Liver (tissue), 9 donors: ENCODE results near the gene SH3BGRL3. TPM values are rescaled to one million over a fixed set of nuclear protein-coding genes. Genes with fewer than 3 reads are reported as not detected.

Source experiments
- DNase-seq: peaks from one replicate; pipeline ENCODE4 v3.0.0-alpha.2; 2017; ENCODE audit warnings: low spot score
- H3K27ac ChIP-seq, 2 donors: one replicate each; pipeline ENCODE4 v1.7.0; 2013; ENCODE audit warnings: inconsistent platforms in 2 of 2, low read length in 2 of 2, control low read depth in 1 of 2, low read depth in 1 of 2, mild to moderate bottlenecking in 1 of 2
- H3K27me3 ChIP-seq, 4 donors: one replicate each; pipeline versions ENCODE4 v1.6.1 to v1.7.0; 2013; ENCODE audit warnings: low read length in 3 of 4, inconsistent platforms in 1 of 4, mild to moderate bottlenecking in 1 of 4, moderate library complexity in 1 of 4; ENCODE audit not compliant: control insufficient read depth in 4 of 4, insufficient read depth in 4 of 4
- H3K36me3 ChIP-seq, 4 donors: one replicate each; pipeline versions ENCODE4 v1.6.1 to v1.7.0; 2013; ENCODE audit warnings: low read length in 3 of 4, mild to moderate bottlenecking in 3 of 4, low read depth in 1 of 4, moderate library complexity in 1 of 4; ENCODE audit not compliant: control insufficient read depth in 4 of 4, insufficient read depth in 3 of 4
- H3K4me1 ChIP-seq, 4 donors: one replicate each; pipeline versions ENCODE4 v1.6.1 to v1.7.0; 2013; ENCODE audit warnings: low read length in 3 of 4, mild to moderate bottlenecking in 3 of 4, moderate library complexity in 1 of 4; ENCODE audit not compliant: control insufficient read depth in 4 of 4, insufficient read depth in 4 of 4
- H3K4me3 ChIP-seq, 3 donors: one replicate each; pipeline versions ENCODE4 v1.6.1 to v1.7.0; 2013; ENCODE audit warnings: low read length in 3 of 3, control low read depth in 1 of 3, low read depth in 1 of 3, mild to moderate bottlenecking in 1 of 3
- H3K9ac ChIP-seq, 2 donors: one replicate each; pipeline ENCODE4 v1.7.0; 2013; ENCODE audit warnings: low read length in 2 of 2, mild to moderate bottlenecking in 2 of 2, moderate library complexity in 2 of 2, control low read depth in 1 of 2, low read depth in 1 of 2
- H3K9me3 ChIP-seq, 4 donors: one replicate each; pipeline versions ENCODE4 v1.6.1 to v1.7.0; 2013; ENCODE audit warnings: low read length in 3 of 4; ENCODE audit not compliant: control insufficient read depth in 4 of 4
- FOXA1 ChIP-seq: IDR thresholded peaks from 2 replicates; pipeline ENCODE4 v1.6.1; 2016; ENCODE audit warnings: antibody characterized with exemption
- FOXA2 ChIP-seq: IDR thresholded peaks from 2 replicates; pipeline ENCODE4 v1.6.1; 2016; ENCODE audit warnings: antibody characterized with exemption
- HNF4A ChIP-seq, 2 donors: conservative IDR thresholded peaks; 2 replicates each; pipeline ENCODE4 v1.6.1; 2016; ENCODE audit warnings: antibody characterized with exemption in 2 of 2, mild to moderate bottlenecking in 2 of 2
- MAX ChIP-seq: IDR thresholded peaks from 2 replicates; pipeline ENCODE4 v1.6.1; 2016; ENCODE audit warnings: antibody characterized with exemption
- RXRA ChIP-seq, 2 donors: IDR thresholded peaks; 2 replicates each; pipeline ENCODE4 v1.6.1; 2017 to 2018; ENCODE audit warnings: antibody characterized with exemption in 2 of 2, mild to moderate bottlenecking in 1 of 2
- WGBS: extraction: QIAGEN DNeasy Blood & Tissue Kit; methylation state at CpG from one replicate; pipeline ENCODE4 v1.1.7; 2013; 5-methylcytosine and 5-hydroxymethylcytosine counted together
- polyA plus RNA-seq, 2 donors: library from polyadenylated mRNA; stranded (reverse) in 1 of 2; unstranded in 1 of 2; fragments of 200-250 nt in 1 of 2; fragments of >200 nt in 1 of 2; fragmentation: Nextera tagmentation in 1 of 2; extraction: Ambion mirVana in 1 of 2; gene quantifications; one replicate each; pipeline versions ENCODE4 v1.2.1 to v1.2.3, GENCODE V29; 2013 to 2015
- total RNA-seq, 2 donors: library from RNA; depleted of rRNA; stranded (reverse); fragments of >200 nt; gene quantifications; one replicate each; pipeline ENCODE4 v1.2.3, GENCODE V29; 2014
- TF ChIP-seq, protein P1 (sequence below): fragments of 150-350 bp; IDR thresholded peaks from 2 replicates; pipeline ENCODE4 v1.5.1; 2017; ENCODE audit warnings: improper control_type of control experiment, low read depth, low read length; ENCODE audit not compliant: missing input control
- TF ChIP-seq, protein P2 (sequence below): IDR thresholded peaks from 2 replicates; pipeline ENCODE4 v1.6.1; 2016; ENCODE audit warnings: antibody characterized with exemption
- donor health status: healthy.
- donor health status: healthy.
- donor health status: healthy.
- donor health status: healthy.
- donor health status: healthy.

The SH3BGRL3 gene
- total and polyA plus RNA-seq, 4 donors: 4.5 to 93.2 (median 23.0) TPM

DNA sequence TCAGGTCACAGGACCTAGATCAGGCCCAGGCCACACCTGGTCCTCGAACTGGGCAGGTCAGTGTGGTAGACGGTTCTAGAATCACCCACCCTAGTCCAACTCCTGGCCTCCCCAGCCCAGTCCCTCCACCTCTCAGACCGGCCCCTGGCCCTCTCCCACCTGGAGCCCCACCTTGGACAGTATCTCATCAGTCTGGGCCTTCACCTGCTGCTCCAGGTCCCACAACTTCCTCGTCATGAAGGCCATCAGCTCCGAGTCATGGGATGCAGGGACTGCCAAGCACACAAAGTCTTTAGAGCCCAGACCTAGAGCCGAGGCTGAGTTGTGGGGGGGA is 17.9 kb downstream of the SH3BGRL3 start:
- Histone ChIP-seq H3K9ac (no peak overlapping the region), H3K27ac (no peak overlapping the region), H3K4me1 (peaks cover 0 to 2% (median 0%) of the 10 kb centered on the region in 4 donors), H3K27me3 (no peaks in the 10 kb centered on the region), H3K4me3 (no peak overlapping the region), H3K9me3 (no peaks in the 10 kb centered on the region), H3K36me3 (no peaks in the 10 kb centered on the region)
- whole genome bisulfite sequencing: 81% methylated on average over 6 of the region's 6 CpGs
- no peak for DNase-seq
- TF ChIP-seq, protein P1, sequence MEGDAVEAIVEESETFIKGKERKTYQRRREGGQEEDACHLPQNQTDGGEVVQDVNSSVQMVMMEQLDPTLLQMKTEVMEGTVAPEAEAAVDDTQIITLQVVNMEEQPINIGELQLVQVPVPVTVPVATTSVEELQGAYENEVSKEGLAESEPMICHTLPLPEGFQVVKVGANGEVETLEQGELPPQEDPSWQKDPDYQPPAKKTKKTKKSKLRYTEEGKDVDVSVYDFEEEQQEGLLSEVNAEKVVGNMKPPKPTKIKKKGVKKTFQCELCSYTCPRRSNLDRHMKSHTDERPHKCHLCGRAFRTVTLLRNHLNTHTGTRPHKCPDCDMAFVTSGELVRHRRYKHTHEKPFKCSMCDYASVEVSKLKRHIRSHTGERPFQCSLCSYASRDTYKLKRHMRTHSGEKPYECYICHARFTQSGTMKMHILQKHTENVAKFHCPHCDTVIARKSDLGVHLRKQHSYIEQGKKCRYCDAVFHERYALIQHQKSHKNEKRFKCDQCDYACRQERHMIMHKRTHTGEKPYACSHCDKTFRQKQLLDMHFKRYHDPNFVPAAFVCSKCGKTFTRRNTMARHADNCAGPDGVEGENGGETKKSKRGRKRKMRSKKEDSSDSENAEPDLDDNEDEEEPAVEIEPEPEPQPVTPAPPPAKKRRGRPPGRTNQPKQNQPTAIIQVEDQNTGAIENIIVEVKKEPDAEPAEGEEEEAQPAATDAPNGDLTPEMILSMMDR: no peak

DNA sequence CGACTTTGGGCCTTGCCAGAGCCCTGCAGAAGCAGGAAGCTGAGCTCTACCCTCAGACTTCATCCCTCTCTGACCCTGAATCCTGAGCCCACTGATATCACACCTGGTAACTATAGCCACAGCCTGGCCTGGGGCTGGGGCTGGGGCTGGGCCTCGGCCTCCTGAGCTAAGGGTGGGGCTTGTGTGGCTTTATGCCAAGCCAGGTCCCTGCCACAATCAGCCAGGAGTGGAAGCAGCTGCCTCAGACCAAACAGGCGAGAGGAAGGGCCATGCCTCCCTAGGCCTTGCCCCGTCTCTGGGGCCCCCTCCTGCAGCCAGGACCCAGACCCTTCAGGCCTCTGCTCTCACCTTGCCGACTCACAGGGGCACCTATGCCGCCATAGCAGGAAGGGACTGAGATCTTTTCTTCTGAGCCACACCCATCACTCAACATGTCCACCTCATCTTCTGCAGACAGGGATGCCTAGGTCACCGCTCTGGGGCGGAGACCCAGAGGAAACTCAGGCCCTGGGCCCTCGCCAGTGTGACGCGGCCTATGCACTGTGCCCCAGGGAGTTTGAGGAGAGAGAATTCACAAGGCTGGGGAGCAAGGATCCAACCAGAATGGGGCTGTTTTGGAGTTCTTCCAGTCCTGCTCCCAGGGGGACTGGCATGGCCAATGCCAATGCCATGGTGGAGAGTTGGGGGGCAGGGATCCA is 20.8 kb downstream of the SH3BGRL3 start:
- Histone ChIP-seq H3K9me3 (no peaks in the 10 kb centered on the region), H3K9ac (no peak overlapping the region)
- WGBS: 95% methylated on average over 11 of the region's 11 CpGs

GRCh38 chr1:26302733-26303405 is 23.0 kb downstream of the SH3BGRL3 start:
- Histone ChIP-seq H3K27me3 (no peaks in the 10 kb centered on the region), H3K4me3 (no peak overlapping the region), H3K9ac (no peak overlapping the region), H3K4me1 (peaks cover 3 to 14% (median 9%) of the 10 kb centered on the region in 4 donors), H3K9me3 (no peaks in the 10 kb centered on the region), H3K27ac (no peak overlapping the region), H3K36me3 (no peaks in the 10 kb centered on the region)
- DNase-seq: no peak
- TF ChIP-seq MAX: no peak
- TF ChIP-seq, protein P2, sequence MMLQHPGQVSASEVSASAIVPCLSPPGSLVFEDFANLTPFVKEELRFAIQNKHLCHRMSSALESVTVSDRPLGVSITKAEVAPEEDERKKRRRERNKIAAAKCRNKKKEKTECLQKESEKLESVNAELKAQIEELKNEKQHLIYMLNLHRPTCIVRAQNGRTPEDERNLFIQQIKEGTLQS: no peak
- TF ChIP-seq RXRA (IDR thresholded peaks at IDR 0.05): no peak
- 77% methylated on average over 8 of the region's 8 CpGs for WGBS

More for the DNA sequence above, 20.8 kb downstream of the SH3BGRL3 start:
- H3K4me3 ChIP-seq: no peak overlapping the region
- no peaks in the 10 kb centered on the region for H3K36me3 ChIP-seq
- no peak overlapping the region for H3K27ac ChIP-seq
- DNase-seq: no peak
- TF ChIP-seq FOXA1: no peak
- TF ChIP-seq HNF4A (conservative IDR thresholded peaks at IDR 0.05): no peak
- no peak for TF ChIP-seq FOXA2
- H3K27me3 ChIP-seq: no peaks in the 10 kb centered on the region
- H3K4me1 ChIP-seq: peaks cover 2% of the 10 kb centered on the region in 4 donors

- Histone ChIP-seq H3K36me3 (no peaks in the 10 kb centered on the region), H3K9ac (peak overlapping the region in 1 of 2 donors; percentile 24), H3K4me3 (peak overlapping the region; percentile 74 to 80 (median 76)), H3K9me3 (no peaks in the 10 kb centered on the region), H3K4me1 (peaks cover 3 to 14% (median 9%) of the 10 kb centered on the region in 4 donors), H3K27ac (peak overlapping the region in 1 of 2 donors; percentile 16), H3K27me3 (no peaks in the 10 kb centered on the region)
- WGBS: 34% methylated on average over 8 of the region's 8 CpGs
- no peak for DNase-seq
- TF ChIP-seq MAX (no peak), FOXA2 (no peak)
These were observed 25.9 kb downstream of the SH3BGRL3 start for GRCh38 chr1:26305667-26306289.
